Neural cell (in vitro differentiated cells): ENCODE data around the gene RPS15.

Experiments used
- CTCF ChIP-seq: fragments of 450-650 bp; IDR thresholded peaks from 2 replicates; pipeline ENCODE4 v1.5.1; 2014; ENCODE audit warnings: antibody characterized with exemption, mild to moderate bottlenecking, moderate library complexity; ENCODE audit not compliant: poor library complexity, severe bottlenecking
- EP300 ChIP-seq: fragments of 450-650 bp; conservative IDR thresholded peaks from 2 replicates; pipeline ENCODE4 v1.6.1; 2014; ENCODE audit warnings: antibody characterized with exemption, mild to moderate bottlenecking, moderate library complexity; ENCODE audit not compliant: poor library complexity, severe bottlenecking
- POLR2AphosphoS5 ChIP-seq: IDR thresholded peaks from 2 replicates; pipeline ENCODE4 v1.6.1; 2012
- RAD21 ChIP-seq: fragments of 450-650 bp; conservative IDR thresholded peaks from 2 replicates; pipeline ENCODE4 v1.6.1; 2014; ENCODE audit warnings: antibody characterized with exemption, mild to moderate bottlenecking, moderate library complexity
- TAF1 ChIP-seq: IDR thresholded peaks from 2 replicates; pipeline ENCODE4 v1.6.1; 2012; ENCODE audit warnings: low read depth

DNA sequence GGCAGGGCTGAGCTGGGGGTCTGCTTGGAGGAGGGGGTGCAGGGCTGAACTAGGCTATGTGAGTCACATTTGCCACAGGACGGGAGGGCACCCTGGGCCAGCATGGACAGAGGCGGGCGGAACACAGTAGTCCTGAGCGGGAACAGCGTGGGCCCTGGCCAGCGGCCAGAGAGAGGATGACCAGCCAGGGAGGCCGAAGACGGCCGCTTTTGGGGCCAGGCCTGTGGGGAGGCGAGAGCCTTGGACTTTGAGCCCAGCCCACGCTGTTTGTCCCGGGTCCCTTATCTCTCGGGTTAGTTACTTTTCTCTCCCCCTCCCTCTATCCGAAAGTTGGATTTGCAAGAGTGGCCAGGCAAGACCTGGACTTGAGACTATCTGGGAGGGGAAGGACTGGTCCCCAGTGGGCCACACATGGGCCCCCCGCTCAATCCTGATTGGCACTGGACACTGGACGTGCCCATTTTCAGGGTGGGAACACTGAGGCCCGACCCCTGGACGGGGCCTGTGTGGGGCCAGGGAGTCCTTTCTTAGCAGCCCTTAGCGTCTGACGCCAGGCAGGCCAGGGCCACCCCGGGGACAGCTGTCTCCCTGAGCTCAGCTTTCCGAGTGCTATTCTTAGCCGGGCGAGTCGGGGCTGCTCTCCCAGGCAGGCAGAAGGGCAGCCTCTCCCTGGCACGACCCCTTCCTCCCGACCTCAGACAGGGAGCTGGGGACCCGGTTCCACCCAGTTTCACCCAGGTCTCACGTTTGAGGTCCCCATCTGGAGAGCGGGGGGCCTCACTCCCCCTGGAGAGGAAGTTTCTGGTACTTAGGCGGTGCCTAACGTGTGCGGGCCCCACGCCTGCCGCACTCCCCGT lies 37.7 kb upstream of the RPS15 start:
- no peak for TF ChIP-seq RAD21
- no peak for TF ChIP-seq POLR2AphosphoS5
- TF ChIP-seq EP300, result no peak
- no peak for TF ChIP-seq TAF1
- no peak for TF ChIP-seq CTCF
